GM18907 (cell line): ENCODE data around the gene SLC12A3.

Source experiments
- ATAC-seq: cut with Tn5 transposase; IDR thresholded peaks from one replicate; pipeline ENCODE4 v1.9.1; 2021; ENCODE audit warnings: mild to moderate bottlenecking, moderate library complexity; ENCODE audit not compliant: unreplicated experiment

The SLC12A3 gene, protein sequence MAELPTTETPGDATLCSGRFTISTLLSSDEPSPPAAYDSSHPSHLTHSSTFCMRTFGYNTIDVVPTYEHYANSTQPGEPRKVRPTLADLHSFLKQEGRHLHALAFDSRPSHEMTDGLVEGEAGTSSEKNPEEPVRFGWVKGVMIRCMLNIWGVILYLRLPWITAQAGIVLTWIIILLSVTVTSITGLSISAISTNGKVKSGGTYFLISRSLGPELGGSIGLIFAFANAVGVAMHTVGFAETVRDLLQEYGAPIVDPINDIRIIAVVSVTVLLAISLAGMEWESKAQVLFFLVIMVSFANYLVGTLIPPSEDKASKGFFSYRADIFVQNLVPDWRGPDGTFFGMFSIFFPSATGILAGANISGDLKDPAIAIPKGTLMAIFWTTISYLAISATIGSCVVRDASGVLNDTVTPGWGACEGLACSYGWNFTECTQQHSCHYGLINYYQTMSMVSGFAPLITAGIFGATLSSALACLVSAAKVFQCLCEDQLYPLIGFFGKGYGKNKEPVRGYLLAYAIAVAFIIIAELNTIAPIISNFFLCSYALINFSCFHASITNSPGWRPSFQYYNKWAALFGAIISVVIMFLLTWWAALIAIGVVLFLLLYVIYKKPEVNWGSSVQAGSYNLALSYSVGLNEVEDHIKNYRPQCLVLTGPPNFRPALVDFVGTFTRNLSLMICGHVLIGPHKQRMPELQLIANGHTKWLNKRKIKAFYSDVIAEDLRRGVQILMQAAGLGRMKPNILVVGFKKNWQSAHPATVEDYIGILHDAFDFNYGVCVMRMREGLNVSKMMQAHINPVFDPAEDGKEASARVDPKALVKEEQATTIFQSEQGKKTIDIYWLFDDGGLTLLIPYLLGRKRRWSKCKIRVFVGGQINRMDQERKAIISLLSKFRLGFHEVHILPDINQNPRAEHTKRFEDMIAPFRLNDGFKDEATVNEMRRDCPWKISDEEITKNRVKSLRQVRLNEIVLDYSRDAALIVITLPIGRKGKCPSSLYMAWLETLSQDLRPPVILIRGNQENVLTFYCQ

DNA sequence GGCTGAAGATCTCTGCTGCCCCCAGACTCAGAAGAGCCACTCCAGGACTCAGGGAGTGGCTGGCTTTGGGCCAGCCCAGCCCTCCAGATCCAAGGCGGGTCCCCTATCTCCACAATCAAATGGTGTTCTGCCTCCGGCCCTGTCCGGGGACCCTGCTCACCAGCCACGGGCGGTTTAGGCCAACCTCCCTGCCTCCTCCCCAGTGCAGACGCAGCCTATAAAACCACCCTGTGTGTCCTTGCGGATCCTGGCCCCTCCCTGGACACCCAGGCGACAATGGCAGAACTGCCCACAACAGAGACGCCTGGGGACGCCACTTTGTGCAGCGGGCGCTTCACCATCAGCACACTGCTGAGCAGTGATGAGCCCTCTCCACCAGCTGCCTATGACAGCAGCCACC, at the start of gene SLC12A3:
Gene SLC12A3, plus strand, starts transcription at position 248 of the 400 bp plus-strand sequence. Its CDS starts 29 bp downstream, at position 277.
- ATAC-seq: no peak

DNA sequence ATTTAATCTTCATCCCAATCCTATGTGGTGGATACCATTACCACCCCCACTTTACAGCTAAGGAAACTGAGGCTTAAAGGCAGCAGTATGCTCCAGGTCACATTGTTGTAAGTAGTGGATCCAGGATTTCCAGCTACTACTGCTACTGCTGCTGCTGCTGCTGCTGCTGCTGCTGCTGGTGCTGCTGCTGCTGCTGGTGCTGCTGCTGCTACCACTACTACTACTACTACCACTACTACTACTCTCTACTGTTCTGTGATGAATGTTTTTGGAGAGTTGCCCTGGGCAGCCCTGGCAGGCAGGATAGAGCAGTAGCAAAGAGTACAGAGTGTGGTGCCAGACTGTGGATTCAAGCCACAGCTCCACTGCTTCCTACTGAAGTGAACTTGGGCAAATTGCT, 49.3 kb upstream of the SLC12A3 start:
- no peak for ATAC-seq

DNA sequence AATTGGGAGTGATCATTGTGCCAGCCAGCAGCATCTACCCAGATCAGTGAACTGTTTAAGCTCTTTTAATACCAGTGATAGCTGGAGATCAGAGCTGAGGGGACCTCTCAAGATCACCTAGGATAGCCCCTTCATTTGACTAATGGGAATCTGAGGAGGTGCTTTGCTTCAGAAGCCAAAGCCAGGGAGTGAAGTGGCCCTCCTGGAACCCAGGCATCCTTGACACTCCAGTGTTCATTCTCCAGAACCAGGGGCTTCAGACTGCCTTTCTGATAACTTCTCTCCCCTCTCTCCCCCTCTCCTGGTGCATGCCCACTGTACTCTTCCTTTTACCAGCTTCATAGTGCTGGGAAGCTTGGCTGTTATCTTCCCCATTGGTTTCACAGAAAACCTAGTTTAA, 48.0 kb upstream of the SLC12A3 start:
- no peak for ATAC-seq

DNA sequence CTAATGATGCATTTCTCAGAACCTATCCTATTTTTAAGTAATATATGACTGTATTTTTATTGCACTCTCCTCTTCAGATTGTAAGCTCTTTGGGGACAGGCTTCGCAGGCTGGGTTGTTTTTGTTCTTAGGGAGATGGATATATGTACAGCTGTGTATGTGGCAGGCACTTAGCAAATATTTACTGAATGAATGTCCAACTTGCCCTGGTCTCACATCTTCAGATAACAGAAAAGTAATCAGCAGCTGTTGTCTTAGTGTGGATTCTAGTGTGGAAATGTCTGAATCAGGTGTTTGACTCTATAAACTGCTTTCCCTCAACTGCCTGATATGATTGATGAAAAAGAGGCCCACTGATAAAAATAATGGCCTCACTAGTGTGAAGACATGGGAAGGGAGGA, 47.1 kb upstream of the SLC12A3 start:
- ATAC-seq: no peak

DNA sequence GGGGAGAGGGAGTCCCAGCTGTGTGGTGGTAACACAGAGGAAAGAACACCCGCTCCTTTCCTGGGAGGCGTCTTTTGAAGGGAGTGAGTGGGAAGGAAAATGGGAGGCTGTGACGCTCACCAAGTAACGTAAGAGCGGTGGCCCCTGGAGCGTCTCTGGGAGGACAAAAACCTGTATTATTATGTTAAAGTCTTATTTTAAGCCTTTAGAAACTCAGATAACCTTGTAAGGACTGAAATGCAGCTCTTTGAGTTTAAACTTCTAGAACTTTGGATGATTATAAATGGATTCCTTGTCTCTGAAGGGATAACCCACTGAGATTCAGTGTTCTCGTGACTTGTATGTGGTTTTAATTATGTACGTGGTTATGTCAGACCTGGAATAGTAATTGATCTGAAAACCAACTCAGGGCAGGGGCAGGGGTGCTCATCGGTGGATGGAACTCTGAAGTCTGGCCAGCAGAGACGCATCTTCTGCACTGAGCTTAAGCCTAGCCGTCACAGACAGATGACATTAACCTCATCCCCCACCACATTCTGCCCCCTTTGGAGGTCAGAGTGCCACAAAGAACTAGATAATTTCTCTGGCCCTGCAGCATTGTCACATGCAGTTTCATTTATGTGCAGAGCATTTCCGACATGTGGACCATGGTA, 41.8 kb upstream of the SLC12A3 start:
- ATAC-seq: no peak

DNA sequence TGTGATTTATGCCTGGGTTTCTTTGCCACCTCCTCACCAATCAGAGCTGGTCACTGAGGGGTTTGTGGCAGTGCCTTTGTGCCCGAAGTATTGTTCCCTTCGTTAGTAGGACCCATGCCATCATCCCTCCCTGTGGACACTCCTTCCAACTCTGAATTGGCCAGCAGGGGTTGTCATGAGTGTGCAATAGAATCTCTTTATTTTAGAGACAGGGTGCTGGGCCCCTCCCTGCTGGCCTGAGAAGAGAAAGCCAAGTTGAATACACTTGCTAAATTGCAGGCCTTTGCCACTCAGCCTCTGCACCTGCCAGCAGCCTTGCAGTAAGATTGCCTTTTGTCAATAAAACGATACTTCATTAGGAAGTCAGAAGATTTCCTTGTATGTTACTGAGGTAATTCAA, 40.7 kb upstream of the SLC12A3 start:
- no peak for ATAC-seq

DNA sequence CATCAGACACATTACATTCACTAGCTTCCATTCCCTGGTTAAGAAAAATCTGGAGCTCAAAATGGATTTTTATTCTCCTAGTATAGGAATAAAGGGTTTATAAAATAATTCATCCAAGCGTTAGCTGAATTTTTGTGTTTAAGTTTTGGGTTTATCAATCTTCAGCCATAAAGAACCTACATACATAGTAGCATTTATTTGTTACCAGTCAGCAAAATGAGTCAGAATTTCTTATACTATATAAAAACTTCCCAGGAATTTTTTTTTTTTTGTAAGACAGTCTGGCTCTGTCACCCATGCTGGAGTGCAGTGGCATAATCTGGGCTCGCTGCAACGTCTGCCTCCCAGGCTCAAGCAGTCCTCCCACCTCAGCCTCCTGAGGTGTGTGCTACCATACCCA, 40.2 kb upstream of the SLC12A3 start:
- no peak for ATAC-seq

DNA sequence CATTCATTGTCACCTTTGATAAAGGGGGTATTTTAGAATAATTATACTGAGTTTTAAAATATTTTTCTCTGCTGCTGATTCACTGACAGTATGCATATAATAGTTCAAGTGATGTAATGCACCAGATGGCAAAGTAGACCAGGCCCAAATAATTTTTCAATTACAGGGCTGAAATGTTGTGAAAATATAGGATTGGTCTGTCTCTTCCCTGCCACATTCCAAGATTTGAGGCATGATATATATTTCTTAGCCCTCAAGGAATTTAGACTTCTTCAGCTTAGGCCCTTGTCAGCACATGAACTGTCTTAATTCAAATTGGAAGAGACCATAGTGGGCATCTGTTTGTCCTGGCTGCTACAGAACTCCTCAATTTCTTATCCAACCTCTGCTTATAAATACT, 39.2 kb upstream of the SLC12A3 start:
- no peak for ATAC-seq

DNA sequence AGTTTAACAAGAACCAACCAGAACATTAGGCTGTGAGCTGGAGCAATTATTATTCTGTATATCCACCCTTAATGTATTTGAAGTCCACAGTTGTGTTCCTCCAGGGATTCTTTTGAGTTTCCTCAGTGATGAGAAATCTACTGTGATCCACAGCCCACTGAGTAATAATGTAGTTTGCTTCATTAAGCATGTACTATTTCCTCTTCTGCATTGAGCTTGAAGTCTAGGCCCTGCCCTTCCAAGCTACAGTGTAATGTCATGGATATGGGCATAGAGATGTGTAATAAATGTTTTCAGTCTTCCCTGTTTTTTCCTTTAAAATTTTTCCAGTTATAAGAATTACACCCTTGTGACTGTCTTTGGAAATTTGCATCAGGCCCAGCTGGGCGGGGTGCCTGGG, 36.4 kb upstream of the SLC12A3 start:
- no peak for ATAC-seq

DNA sequence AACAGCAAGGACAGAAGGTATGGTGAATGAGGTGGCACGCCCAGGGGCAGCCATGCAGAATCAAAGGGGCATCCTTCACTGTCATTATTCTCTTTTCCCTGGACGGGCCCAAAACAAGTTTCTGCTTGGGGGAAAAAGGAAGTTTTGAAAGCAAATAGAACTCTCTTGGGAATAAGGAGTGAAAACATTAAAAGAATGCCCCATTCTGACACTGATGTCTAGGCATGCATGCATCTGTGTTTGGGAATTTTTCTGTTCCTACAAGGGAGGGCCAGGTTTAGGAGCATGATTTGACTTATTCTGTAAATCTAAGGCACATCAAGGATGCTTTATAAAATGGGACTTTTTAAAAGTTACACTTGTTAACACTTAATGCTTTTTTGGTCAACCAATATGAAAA, 34.3 kb upstream of the SLC12A3 start:
- no peak for ATAC-seq

DNA sequence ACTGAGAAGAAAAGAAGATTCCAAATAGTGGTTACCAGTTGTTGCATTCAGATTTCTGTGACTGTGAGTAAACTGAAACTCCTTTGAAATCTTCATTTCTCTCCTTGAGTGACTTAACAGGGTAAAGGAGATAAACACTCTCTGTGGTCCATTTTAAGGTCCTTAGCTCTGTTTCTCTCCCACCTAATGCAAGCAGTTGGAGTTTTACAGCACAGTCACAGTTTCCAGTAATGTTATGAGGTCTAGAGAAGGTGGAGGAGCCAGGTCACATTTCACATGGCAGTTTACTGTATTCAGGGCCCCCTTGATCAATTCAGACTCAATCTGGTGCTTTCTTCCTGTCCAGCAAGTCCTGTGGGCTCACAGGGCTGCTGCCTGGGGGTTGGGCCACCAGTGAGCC, 32.2 kb upstream of the SLC12A3 start:
- no peak for ATAC-seq

DNA sequence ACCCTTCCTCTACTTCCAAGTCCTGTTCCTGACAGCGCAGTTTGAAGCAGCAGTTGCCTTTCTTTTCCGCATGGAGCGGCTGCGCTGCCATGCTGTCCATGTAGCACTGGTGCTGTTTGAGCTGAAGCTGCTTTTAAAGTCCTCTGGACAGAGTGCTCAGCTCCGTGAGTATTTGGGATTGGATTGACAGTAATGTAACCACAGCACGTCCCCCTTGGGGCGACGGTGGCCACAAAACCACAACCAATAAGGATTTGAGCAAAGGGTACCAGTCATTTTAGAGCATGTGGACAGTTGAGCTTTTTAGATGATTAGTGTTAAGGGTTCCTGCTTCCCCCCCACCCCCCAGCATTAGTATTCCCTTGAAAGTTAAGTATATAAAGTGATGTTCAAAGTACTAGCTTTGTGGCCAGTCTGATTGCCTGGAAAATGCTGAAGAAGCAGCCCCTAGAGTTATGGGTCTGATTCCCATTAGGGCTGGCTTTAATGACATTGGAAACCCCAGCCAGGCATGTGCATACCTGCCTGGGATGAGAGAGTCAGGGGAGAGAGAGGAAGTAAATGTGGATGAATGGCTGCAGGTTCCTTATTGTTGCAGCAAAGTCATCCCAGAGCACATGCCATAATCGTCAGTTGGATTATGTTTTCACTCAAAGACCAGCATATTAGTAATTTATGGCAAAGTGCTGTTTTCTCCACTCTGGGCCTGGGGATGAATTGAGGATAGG, 31.6 kb upstream of the SLC12A3 start:
- ATAC-seq: no peak

DNA sequence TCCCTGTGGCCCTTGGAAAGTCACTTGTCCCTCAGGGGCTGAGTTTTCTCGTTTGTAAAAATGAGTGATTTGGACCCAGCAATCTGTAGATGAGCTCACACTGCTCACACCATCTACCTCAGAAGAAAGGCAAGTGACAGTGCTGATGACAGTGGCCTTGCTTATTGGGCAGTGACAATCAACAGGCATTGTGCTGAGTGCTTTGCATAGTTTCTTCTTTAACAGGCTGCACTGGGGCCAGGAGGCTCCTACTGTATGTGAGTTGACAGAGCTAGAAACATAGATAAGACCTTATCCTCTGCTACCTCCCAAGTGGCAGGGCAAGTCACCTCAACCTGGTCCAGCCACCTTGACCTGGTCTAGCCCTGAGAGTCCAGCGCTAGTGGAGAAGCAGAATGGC, 29.7 kb upstream of the SLC12A3 start:
- ATAC-seq: no peak

DNA sequence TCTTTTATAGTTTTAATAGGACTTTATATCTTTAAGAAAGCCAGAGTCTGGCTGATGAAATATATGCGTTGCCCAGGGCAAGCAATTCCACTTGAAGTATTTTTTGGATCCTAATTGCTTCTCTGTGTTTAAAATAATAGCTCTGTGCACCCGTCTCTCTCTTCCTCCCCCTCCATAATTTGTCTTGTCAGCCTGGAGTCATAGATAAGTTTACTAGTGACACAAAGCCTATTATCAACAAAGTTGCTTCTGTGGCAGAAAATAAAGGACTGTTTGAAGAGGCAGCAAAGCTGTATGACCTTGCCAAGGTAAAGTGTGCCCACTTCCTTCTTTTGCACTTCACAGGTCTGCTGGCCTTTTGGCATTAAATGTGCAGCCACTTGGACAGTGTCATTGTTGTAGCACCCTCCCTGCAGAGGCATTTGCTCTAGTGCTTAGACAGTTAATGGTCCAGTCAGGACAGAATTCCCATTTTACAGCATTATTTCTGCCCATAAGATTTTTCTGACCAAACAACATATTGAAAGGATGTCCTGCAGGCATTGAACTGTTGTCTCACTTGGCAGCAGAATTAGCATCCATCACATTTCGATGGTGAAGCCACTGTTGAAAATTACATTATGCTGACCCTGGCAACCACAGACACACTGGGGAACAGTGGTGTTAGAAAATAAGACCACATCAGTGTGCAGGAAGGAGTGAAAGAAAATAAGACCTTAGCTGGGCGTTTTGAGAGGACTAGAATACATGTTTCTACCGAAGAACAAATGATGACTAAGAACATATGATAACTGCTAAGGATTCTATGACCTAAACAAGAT, 28.4 kb upstream of the SLC12A3 start:
- ATAC-seq: no peak

DNA sequence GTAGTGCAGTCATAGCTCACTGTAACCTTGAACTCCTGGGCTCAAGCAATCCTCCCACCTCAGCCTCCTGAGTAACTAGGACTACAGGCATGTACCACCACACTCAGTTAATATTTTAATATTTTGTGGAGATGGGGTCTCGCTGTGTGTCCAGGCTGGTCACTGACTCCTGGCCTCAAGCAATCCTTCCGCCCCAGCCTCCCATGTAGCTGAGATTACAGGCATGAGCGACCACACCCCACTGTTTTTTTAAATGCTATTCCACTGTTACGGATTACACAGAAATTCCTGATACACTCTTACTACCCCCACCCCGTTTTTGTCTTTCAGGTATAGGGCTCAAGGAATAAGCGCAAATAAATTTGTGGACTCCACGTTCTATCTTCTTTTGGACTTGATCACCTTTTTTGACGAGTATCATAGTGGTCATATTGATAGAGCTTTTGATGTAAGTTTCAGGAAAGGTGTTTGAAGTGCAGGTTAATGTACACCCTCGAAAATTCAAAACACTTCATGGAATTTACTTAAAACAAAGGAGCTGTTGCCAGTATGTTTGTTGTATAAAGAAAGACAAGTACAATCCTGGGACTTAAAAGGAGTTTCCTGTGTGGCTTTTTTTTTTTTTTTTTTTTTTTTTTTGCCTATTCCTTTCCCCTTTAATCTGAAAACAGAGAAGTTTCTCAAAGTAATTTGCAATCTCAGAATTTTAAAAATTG, 26.2 kb upstream of the SLC12A3 start:
- no peak for ATAC-seq

DNA sequence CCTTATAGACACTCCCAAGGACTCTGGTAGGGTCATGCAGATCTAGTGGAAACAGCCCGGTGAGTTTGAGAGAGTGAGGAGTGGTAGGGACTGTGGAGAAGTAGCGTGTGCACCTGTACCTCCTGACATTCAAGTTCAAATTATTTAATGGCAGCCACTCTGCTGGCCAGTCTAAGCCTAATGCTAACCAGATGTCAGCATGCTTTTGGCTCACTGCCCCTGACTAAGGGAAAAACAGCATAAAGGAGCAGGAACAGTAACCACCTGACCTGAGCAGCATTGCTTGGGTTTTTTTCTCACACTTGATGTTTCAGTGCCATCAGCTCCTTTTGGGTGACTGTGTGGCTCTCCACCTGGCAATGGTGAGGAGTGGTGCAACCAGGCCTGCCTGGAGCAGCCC, 23.8 kb upstream of the SLC12A3 start:
- no peak for ATAC-seq

DNA sequence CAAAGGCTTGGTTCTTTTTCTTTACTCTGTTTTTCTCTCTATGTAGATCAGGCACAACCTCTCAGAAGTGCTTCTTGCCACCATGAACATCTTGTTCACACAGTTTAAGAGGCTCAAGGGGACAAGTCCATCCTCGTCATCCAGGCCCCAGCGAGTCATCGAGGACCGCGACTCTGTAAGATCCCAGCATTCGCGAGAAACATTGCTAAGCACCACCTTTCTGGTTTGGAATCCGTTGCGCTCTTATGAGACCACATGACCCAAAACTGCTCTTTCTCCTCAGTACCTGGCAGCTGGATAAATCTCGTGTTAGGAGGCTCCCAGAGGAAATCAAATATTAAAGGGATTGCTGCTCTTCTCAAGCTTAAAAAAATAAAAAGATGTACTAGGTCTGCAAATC, 23.3 kb upstream of the SLC12A3 start:
- no peak for ATAC-seq

DNA sequence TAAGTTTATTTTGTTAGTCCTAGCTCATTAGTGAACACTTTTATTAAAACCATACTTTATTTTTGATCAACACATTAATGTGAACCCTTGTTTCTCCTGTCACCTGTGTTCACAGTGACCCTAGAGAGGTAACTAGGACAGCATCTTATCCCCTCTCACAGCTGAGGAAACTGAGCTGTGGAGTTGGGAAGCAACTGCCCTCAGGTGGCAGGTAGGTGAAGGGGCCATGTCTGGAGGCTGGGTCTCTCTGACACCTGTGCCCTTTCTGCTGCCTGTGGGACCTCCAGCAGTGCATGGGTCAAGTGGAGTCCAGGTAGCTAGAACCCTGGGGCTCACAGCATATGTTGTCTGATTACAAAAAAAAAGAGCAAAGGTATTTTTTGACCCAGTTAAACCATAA, 22.9 kb upstream of the SLC12A3 start:
- ATAC-seq: no peak

DNA sequence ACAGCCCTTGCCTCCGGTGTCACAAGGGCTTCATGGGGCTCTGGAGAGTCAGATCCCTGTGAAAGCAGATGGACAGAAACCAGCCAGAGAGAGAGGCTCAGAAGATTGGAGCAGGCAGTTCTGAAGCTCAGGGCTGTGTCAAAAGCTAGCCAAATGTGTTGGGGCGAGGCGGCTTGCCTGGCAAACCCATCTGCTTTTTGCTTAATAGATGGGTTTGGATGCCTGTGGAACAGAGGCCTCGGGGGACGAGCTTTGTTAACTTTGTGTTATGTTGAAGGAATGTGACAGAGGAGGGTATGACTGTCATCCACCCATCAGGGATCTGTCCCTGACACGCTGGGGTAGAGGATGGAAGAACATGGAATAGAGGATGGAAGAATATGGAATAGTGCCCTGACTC, 21.0 kb upstream of the SLC12A3 start:
- ATAC-seq: no peak
